SHP77 treated with DMSO at 0.1 percent for 48 hours (cell line): ENCODE measurements around the gene PRDM2.

ENCODE experiments used
- DNase-seq: peaks from one replicate; lab custom pipeline; 2025; lab: John Stamatoyannopoulos, UW

Gene PRDM2

DNA sequence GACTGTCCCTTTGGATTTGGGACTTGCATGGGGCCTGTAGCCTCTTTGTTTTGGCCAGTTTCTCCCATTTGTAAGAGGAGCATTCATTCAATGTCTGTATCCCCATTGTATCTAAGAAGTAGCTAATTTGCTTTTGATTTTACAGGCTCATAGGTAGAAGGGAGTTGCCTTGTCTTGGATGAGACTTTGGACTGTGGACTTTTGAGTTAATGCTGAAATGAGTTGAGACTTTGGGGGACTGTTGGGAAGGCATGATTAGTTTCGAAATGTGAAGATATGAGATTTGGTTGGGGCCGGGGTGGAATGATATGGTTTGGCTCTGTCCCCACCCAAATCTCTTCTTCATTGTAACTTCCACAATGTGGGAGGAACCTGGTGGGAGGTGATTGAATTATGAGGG, 151.7 kb downstream of the PRDM2 start:
- no peak for DNase-seq

DNA sequence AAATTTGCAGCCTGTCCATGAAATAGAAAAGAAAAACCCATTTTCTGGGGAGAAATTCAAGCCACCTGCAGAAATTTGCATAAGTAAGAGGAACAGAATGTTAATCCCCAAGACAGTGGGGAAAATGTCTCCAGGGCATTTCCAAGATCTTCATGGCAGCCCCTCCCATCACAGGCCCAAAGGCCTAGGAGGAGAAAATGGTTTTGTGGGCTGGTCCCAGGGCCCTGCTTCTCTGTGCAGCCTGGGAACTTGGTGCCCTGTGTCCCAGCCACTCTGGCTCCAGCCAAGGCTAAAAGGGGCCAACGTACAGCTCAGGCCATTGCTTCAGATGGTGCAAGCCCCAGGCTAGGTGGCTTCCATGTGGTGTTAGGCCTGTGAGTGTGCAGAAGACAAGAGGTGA, 155.6 kb downstream of the PRDM2 start:
- DNase-seq: no peak

GRCh38 chr1:13860031-13860430, 160.0 kb downstream of the PRDM2 start:
- no peak for DNase-seq

DNA sequence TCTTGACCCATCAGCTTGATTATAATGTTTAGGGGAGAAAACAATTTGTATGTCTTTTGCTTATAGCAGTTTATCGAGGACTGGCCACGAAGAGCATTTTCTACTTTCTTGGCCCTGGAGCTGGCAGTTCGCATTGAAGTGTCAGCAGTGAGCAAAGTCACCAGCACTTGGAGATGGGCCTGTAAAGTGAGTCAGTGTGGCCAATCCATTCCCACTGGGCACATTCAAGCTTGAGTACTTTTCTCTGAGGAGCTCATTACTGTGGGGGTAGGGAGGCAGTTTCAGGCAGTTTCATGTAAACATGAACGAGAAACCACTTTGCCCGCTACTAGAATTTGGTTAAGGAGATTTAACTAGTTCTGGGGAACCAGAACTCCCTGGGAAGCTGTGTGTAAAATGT, 164.8 kb downstream of the PRDM2 start:
- no peak for DNase-seq

DNA sequence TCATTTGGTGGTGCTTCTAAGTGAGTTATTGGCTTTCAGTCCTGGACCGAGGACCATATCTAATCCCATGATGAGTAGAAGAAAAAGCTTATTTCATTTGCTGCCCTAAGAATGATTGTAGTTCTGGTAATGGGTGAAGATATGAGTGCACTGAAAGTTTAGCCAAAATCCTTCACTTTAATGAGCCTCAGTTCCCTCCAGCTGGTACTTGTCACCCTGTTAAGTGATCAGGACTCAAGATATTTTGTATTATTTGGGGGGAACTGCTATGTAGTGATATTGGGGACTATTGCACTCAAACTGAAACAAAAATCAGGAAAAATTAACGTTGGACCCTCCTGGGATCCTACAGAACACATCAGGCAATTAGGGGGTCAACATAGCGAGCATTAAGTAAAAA, 165.9 kb downstream of the PRDM2 start:
- no peak for DNase-seq

- DNase-seq: no peak
These were observed 167.6 kb downstream of the PRDM2 start for GRCh38 chr1:13867603-13868002.

- DNase-seq: no peak
These were observed 169.3 kb downstream of the PRDM2 start for GRCh38 chr1:13869172-13869797.

GRCh38 chr1:13871413-13871812, 171.4 kb downstream of the PRDM2 start:
- no peak for DNase-seq

- no peak for DNase-seq
These were observed 171.9 kb downstream of the PRDM2 start for GRCh38 chr1:13871886-13872285.

DNA sequence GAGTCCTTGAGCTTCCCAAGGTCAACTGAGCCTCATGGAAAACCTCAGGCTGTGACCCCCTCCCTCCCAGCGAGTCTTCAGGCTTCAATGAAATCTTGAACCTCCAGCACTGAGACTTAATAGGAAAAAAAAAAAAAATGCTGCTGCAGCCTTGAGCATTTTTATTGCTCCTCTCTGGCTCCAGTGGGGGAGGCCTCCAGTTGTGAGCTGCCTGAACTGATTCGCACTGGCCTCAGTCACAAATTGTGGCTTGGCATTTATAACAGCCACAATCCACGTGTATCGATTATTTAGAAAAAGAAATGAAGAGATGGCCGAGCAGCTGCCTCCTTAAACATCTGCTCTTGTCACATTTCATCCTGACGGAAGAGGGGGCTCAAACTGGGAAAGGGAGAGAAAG, 173.0 kb downstream of the PRDM2 start:
- DNase-seq: no peak
